GM19240 (cell line): ENCODE measurements around the gene OR2B6.

Experiments used
- DNase-seq: peaks from one replicate; pipeline ENCODE4 v3.0.0; 2011; ENCODE audit warnings: low spot score; ENCODE audit not compliant: insufficient read length

The OR2B6 gene

DNA sequence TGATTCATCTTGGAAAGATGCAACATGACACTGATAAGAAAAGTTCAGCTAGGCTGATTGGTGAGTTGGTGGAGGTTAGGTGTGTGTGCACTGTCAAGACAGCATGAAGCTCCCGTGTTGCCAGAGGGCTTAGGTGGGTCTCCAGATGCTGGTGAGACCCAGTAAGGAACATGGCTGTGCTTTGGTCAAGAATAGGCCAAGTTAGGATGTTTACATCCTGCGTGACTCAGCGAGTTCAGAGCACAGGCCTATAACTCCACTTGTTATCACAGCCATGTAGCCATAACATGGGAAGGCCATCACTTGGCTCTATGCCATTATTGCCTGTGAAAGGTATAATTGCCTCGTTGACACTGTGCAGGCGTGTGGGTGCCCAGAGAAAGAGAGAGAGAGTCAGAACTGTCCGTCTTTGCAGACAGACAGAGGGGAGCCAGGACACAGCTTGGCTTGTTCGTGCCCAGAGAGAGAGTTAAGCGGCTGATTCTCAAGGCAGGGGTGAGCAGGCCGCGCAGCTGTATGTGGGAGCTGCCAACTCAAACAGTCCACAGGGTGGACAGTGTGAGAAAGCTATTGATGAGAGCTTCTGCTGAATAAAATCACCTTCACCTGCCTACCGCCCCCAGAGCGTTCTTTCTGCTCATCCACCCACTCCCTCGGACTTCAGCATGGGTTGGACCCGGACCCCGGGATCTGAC, 43.5 kb downstream of the OR2B6 start:
- no peak for DNase-seq

DNA sequence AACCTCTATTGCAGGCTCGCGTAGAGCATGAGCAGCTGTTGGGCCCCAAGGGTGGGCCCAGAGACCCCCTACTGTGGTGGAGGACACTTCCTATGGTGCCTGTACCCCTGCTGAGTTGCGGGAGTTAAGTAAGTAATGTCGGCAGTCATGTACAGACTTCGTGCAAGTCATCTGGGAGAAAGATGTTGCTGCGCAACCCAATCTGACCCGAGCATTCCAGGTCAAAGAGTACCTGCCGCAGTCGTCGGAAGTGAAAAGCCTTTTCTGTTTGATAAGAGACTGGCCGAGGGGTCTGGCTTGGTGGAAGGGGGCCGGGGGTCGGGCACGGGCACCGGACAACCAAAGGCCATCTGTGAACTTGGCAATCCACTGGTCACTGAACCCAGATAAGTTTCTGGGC, 44.3 kb downstream of the OR2B6 start:
- DNase-seq, result no peak

DNA sequence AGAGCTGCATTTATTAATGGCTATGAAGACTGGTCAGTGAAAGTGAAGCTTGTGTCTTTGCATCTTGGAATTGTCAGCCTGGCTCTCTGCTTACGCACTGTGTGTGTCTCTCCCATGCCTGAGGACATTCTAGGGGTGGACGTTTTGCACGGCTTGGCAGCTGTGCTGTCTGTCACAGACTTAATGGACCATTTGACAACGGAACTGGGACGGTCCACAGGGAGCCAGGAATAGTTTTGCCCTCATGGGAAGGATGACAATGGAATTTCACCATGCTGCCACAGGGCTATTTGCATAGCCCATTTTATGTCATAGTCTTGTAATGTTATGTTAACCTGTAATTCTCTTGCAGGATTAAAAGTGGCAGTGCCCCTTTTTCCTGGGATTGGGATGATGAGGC, 44.7 kb downstream of the OR2B6 start:
- no peak for DNase-seq

DNA sequence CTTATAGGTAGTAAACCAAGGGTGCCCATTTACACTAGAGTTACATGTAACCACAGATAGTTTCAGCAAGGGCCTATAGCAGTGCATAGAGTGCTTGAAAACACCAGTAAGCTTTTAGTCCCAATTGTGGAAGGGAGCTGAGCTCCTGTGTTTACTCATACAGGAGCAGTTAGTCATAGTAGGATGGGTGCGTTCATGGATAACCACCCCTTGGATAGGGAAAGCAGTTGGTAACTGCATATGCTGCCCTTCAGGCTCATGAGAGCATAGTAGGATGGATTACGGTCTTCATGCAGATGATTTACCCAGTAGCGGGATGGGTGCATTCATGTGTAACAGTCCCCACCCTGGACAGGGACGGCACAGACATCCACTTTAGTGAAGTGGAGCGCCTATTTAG, 45.1 kb downstream of the OR2B6 start:
- no peak for DNase-seq

DNA sequence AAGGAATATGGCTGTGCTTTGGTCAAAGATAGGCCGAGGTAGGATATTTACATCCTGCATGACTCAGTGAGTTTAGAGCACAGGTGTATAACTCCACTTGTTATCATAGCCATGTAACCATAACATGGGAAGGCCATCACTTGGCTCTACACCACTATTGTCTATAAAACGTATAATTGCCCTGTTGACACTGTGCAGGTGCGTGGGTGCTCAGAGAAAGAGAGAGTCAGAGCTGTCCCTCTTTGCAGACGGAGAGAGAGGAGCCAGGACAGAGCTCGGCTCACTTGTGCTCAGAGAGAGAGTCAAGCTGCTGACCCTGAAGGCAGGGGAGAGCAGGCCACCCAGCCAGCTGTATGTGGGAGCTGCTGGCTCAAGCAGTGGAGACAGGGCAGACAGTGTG, 46.0 kb downstream of the OR2B6 start:
- DNase-seq, result no peak

DNA sequence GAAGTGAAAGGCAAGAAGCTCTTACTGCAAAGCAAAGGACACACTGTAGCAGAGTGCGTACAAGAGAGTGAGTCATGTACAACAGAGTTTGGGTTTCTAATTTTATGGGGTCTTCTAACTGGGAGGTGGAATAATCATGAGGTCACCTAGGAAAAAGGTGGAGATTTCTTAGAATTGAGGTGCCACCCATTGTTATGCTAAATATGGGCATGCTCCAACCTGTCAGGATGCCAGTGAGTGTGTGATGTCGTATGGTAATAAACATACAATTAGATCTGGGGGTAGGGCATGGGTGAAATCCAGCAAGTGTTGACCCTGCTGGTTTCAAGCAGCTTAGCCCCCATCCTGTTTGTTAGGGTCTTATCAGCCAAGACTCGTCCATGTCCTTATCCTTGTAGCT, 46.6 kb downstream of the OR2B6 start:
- DNase-seq, result no peak

DNA sequence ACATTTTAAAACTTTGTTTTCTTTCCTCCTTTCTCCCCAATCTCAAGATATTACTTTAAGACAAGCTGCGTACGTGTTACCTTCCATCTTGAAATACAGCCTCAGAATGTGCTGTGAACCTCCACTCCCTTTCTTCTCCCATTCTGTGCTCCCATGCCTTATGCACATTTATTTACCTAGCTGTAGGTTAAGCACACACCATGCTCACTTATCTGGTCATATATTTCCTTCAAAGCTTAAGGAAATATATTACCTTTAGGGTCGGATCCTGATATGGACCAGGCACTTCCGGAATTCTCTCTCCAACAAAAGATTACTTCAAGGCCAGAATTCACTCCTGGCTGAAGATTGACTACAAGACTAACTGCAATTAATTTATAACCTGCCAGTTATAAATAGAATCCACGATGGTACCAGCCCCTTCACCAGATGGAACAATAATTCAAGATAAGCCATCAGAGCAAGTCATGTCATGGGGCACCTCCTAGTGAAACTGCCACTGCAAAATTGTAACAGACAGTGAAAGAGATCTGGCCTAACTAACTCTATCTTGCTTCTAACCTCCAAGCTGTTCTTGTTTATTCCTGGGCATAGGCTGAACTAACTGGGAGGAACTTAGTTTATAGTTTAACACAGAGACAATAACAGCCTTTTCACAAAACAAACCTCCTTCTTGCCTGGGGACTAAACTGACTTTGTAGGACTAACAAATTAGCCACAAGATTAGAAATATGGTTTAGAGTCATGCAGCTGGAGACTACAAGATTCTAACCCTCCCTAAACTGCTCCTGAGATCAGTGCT, 47.5 kb downstream of the OR2B6 start:
- DNase-seq, result no peak

DNA sequence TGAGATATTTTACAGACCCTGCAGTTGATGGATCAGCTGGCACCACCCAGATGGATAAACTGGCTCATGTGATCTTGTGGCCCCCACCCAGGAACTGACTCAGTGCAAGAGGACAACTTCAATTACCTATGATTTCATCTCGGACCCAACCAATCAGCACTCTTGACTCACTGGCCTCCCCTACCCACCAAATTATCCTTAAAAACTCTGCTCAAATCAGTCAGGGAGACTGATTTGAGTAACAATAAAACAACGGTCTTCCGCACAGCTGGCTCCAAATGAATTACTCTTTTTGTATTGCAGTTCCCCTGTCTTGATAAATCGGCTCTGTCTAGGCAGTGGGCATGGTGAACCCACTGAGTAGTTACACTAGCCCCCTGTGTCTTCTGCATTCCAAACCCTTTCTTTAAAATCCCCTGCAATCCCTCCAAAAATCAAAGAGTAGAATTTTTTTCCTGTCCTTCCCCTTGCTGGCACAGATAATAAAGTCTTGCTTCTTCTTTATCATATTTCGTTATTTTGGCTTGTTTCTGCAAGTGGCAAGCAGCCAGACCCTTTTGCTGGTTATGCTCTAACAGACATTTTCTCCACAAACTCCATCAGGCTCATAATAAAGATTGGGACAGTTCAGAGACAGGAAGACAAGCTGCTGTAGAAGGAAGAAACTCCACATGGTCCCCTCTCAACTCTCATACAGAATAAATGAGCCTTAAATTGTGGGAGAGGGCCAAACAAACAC, 48.3 kb downstream of the OR2B6 start:
- DNase-seq, result no peak

DNA sequence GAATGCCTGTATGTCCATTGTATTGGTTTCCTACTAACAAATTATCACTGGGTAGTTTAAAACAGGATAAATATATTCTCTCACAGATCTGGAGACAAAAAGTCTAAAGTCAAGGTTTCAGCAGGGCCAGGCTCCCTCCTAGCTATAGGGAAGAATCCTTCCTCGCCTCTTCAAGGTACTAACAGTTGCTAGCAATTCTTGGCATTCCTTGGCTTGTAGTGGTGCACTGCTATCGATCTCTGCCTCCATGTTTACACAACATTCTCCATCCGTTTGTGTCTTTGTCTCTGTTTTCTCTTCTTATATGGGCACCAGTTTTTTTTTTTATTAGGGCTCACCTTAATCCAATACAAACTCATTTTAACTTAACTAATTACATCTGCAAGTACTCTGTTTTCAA, 48.9 kb downstream of the OR2B6 start:
- DNase-seq, result no peak
